Activated naive CD4-positive, alpha-beta T cell treated with anti-CD3 and anti-CD28 coated beads for 36 hours (primary cell): ENCODE measurements around the gene ABCA13. TPM values are rescaled to one million over a fixed set of nuclear protein-coding genes. Genes with fewer than 3 reads are reported as not detected.
"Not testable (repeated sequence)": the region's sequence is repeated elsewhere in the genome, so short reads cannot be mapped to it uniquely, and the experiment has no call there.

Experiments
- CTCF ChIA-PET: fragments of 350-600 bp; sonication (Branson Sonifier 250); formaldehyde crosslinking; loops from one replicate; lab custom pipeline; 2021; ENCODE audit warnings: antibody characterized with exemption; lab: Charles Lee
- DNase-seq: peaks from one replicate; pipeline ENCODE4 v3.0.0-alpha.2; 2020
- H3K27ac Mint-ChIP-seq: one replicate; pipeline ENCODE4 v1.8.0; 2021; ENCODE audit warnings: mild to moderate bottlenecking, mixed read lengths
- H3K27me3 Mint-ChIP-seq: one replicate; pipeline ENCODE4 v1.8.0; 2021; ENCODE audit warnings: low read depth, mixed read lengths
- H3K36me3 Mint-ChIP-seq: one replicate; pipeline ENCODE4 v1.8.0; 2021; ENCODE audit warnings: low read depth, mixed read lengths
- H3K4me1 Mint-ChIP-seq: one replicate; pipeline ENCODE4 v1.8.0; 2021; ENCODE audit warnings: low read depth, mixed read lengths
- H3K4me3 Mint-ChIP-seq: one replicate; pipeline ENCODE4 v1.8.0; 2021; ENCODE audit warnings: mild to moderate bottlenecking, moderate library complexity, mixed read lengths
- H3K9me3 Mint-ChIP-seq: one replicate; pipeline ENCODE4 v1.8.0; 2021; ENCODE audit warnings: mixed read lengths
- intact Hi-C: fragments of 100-400 bp; cut with micrococcal nuclease; formaldehyde crosslinking; loops from one replicate; pipeline ENCODE4 v1.15.1; 2023
- total RNA-seq, 2 experiments: library from RNA; stranded (reverse); gene quantifications; one replicate each; pipeline ENCODE4 v1.2.3, GENCODE V29; 2021

Gene ABCA13
- total RNA-seq, 2 experiments from 2014 or later: not detected

DNA sequence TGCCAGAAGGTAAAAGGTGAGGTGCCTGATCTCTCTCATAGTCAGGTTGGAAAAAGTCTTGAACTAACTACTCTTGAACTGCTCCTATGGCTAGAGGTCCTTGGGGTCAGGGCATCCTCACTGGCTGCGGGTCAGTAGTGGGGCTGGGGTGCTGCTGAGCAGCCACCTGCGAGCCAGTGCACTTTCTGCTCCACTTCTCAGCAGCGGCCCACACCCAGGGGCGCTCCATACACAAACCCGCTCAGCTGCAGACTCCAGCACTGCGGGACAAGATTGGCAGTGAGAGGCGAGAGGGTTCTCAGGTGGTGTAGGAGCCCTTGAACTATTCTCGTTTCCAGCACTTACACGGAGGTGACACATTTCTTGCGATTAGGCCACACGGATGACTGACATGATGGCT is 6.0 kb downstream of the ABCA13 start:
- H3K4me1 Mint-ChIP-seq: no peaks in the 10 kb centered on the region
- intact Hi-C loops: no loop called here
- CTCF ChIA-PET: interaction anchor here (1.3 kb wide), 1 partner anchor 22 kb away, joined by 3 read pairs; no protein-coding TSS in a partner anchor

DNA sequence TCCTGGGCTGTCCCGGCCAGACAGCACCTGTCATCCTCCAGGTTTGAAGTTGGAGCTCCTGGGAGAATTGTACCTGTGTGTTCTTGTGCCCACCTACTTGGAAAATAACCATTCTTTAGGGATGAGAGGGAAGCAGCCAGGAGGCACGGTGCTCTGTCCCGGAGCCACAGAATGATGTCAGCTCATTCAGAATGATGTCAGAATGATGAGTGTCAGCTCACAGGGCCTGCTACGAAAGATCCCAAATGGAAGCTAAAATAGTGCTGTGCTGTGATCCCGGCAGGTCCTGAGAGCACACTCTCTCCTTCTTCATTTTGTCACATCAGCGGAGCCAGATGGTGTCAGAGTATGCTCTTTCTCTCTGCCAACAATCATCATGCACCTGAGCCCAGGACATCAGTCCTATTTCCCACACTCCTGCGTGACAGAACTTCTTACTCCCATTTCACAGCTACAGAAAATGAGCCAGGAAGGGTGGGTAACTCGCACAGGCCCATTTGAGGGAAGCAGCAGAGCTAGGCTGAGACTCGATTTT is 8.3 kb downstream of the ABCA13 start:
- DNase-seq: no peak
- CTCF ChIA-PET: no interaction called here
- Mint-ChIP-seq H3K9me3 (no peaks in the 10 kb centered on the region), H3K27ac (no peak overlapping the region), H3K4me3 (no peak overlapping the region), H3K4me1 (peaks cover 4% of the 10 kb centered on the region), H3K36me3 (no peaks in the 10 kb centered on the region), H3K27me3 (peaks cover 2% of the 10 kb centered on the region)
- intact Hi-C loops: no loop called here

More for the DNA sequence above, 6.0 kb downstream of the ABCA13 start:
- DNase-seq: no peak
- H3K27me3 Mint-ChIP-seq: peaks cover 7% of the 10 kb centered on the region
- no peaks in the 10 kb centered on the region for H3K36me3 Mint-ChIP-seq
- no peak overlapping the region for H3K27ac Mint-ChIP-seq
- no peaks in the 10 kb centered on the region for H3K9me3 Mint-ChIP-seq
- no peak overlapping the region for H3K4me3 Mint-ChIP-seq

DNA sequence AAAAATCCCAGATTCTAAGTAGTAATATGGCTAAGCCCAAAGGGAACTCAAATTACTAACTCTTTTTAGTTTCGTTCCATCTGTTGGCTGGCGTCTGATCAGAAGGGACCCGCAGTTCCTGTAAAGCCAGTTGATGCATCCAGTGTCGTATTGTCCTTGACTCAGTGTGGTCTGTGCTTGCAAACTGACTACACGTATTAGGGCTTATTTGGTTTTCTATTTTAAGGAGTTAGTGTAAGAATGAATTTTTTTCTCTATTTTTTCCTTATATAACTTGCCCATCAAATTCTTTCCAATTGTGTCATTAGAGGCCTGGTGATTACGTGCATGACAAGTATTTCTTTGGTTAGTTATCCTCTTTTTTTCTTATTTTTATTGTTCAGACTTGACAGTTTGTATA is 9.7 kb downstream of the ABCA13 start:
- H3K27ac Mint-ChIP-seq: no peak overlapping the region
- peaks cover 2% of the 10 kb centered on the region for H3K27me3 Mint-ChIP-seq
- H3K9me3 Mint-ChIP-seq: no peaks in the 10 kb centered on the region
- CTCF ChIA-PET: no interaction called here
- no peak for DNase-seq
- no peak overlapping the region for H3K4me3 Mint-ChIP-seq
- H3K4me1 Mint-ChIP-seq: peaks cover 4% of the 10 kb centered on the region
- intact Hi-C loops: no loop called here
- H3K36me3 Mint-ChIP-seq: no peaks in the 10 kb centered on the region

DNA sequence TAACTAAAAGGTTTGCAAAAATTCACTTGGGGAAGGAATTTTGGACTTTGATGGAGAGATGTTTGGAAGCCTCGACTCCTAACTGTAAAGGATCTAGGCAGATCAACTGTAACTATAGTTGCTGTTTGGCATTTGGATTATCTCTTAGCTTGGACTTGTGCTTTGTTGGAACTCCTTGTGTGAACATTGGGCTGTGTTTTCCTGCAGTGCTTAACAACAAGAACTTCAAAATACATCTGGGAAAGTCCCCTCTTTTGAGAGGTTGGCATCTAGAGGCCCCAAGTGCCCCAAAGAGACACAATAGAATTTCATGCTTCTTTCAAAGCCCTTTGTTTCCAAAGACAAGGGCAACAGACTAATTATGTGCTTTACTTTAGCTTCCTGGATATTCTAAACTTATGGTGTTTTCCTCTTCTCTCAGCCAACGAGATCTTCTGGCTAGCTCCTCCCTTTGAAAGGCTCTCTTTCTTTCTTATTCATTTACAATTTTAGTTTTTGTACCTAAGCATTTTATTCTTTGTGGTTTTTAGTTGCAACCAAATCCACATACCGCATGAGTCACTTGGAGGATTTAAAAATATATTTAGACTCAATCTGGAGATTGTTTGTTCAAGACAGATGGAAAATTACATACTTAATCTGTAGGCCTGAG is 11.6 kb downstream of the ABCA13 start:
- DNase-seq: no peak
- Mint-ChIP-seq H3K4me3 (no peak overlapping the region), H3K36me3 (peaks cover 1% of the 10 kb centered on the region), H3K9me3 (peaks cover 3% of the 10 kb centered on the region), H3K27me3 (peaks cover 5% of the 10 kb centered on the region), H3K27ac (no peak overlapping the region), H3K4me1 (peaks cover 4% of the 10 kb centered on the region)
- CTCF ChIA-PET: no interaction called here
- intact Hi-C loops: no loop called here

DNA sequence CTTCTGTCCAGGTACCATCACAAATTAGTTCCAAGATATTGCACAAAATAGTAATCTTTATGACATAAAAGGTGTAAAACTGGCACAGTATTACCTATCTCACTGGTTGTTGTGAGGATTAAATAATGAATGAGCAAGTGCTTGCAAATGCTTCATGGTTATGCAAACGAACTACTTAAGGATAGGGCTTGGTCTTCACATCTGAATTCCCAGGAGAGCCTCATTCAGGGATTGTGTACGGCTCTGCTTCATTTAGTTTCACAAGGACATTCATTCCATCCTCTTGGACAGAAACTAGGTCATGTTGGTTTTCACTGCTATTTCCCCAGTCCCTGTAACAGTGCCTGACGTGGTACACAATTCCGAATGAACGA is 12.1 kb downstream of the ABCA13 start:
- intact Hi-C loops: no loop called here
- H3K9me3 Mint-ChIP-seq: peaks cover 7% of the 10 kb centered on the region
- peaks cover 4% of the 10 kb centered on the region for H3K4me1 Mint-ChIP-seq
- H3K27me3 Mint-ChIP-seq: peaks cover 8% of the 10 kb centered on the region
- peaks cover 2% of the 10 kb centered on the region for H3K36me3 Mint-ChIP-seq
- H3K4me3 Mint-ChIP-seq: no peak overlapping the region
- no peak overlapping the region for H3K27ac Mint-ChIP-seq
- CTCF ChIA-PET: no interaction called here
- DNase-seq: no peak

DNA sequence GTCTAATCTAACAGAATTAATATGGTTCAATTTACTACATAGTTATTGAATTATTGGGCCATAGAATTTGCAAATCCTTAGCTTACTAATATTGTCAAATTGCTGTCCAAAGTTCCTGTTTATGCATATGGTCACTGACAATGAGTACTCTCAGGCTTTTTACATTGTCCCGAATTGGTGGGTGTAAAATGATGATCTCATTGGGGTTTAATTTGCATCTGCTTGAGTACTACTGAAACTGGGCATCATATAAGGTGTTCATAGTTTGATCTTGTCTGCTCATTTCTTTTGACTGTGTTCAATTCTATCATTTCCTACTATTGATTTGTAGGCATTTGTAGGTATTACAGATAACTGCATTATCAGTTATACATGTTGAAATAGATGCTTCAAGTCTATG is 12.7 kb downstream of the ABCA13 start:
- Mint-ChIP-seq H3K27ac (no peak overlapping the region), H3K27me3 (peaks cover 8% of the 10 kb centered on the region)
- intact Hi-C loops: no loop called here

DNA sequence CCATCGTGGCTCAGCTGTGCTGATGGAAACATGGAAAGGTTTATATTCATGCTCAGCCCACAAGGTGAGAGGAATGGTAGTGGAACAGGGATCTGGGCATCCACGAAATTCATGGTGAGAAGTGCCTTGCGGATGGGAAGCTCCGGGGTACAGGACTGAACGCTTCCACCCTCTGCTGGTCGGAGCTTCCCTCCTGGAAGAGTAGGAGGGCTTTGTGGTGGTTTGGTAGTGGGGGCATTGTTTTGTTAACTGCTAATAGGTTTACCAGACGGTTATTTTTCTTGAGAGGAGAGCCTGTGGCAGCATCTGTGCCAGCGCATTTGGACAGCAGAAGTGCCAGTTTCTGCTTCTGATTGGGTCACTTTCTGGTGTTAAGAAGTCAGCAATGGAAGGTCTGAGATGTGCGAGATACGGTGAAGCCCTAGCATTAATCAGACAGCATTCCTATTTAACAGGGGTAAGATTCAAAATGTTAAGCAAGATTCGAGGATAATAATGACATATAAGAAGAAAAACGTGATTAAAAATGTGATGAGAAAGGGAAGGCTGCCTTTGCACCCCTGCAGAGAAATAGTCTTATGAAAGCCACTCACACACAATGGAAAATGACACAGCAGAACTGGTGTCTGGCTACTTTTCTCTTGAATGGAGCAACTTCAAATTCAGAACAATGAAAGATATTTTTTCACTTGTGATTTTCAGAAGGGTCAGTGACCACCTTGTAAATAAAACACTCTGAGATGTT is 17.7 kb downstream of the ABCA13 start:
- H3K27ac Mint-ChIP-seq: no peak overlapping the region
- H3K4me1 Mint-ChIP-seq: no peaks in the 10 kb centered on the region
- CTCF ChIA-PET: no interaction called here
- H3K36me3 Mint-ChIP-seq: peaks cover 2% of the 10 kb centered on the region
- DNase-seq: no peak
- H3K27me3 Mint-ChIP-seq: peaks cover 6% of the 10 kb centered on the region
- peaks cover 7% of the 10 kb centered on the region for H3K9me3 Mint-ChIP-seq
- no peak overlapping the region for H3K4me3 Mint-ChIP-seq
- intact Hi-C loops: no loop called here

More for the DNA sequence above, 12.7 kb downstream of the ABCA13 start:
- H3K4me3 Mint-ChIP-seq: no peak overlapping the region
- H3K36me3 Mint-ChIP-seq: peaks cover 2% of the 10 kb centered on the region
- peaks cover 4% of the 10 kb centered on the region for H3K4me1 Mint-ChIP-seq
- no peak for DNase-seq
- peaks cover 7% of the 10 kb centered on the region for H3K9me3 Mint-ChIP-seq
- CTCF ChIA-PET: no interaction called here

DNA sequence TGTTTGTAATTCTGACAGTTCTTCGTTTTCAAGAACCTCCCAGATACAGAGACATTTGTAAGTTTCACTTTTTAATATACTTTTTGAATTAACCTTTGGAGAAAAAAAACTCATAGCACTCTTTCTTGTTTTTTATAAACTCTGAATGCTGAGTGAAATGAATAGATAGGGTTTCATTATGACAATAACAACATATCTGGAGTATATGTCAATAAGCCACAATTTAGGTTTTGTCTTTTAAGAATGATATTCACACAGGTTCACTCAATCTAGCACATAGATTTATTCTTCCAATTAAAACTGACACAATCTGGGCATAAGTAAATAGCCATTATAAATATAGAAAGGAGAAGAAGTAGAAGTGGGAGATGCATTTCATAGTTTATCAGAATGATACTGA is 21.7 kb downstream of the ABCA13 start:
- H3K27me3 Mint-ChIP-seq: peaks cover 3% of the 10 kb centered on the region
- CTCF ChIA-PET: no interaction called here
- H3K4me3 Mint-ChIP-seq: no peak overlapping the region
- no peaks in the 10 kb centered on the region for H3K4me1 Mint-ChIP-seq
- no peaks in the 10 kb centered on the region for H3K36me3 Mint-ChIP-seq
- H3K9me3 Mint-ChIP-seq: peaks cover 3% of the 10 kb centered on the region
- intact Hi-C loops: no loop called here
- H3K27ac Mint-ChIP-seq: no peak overlapping the region
- DNase-seq: no peak

DNA sequence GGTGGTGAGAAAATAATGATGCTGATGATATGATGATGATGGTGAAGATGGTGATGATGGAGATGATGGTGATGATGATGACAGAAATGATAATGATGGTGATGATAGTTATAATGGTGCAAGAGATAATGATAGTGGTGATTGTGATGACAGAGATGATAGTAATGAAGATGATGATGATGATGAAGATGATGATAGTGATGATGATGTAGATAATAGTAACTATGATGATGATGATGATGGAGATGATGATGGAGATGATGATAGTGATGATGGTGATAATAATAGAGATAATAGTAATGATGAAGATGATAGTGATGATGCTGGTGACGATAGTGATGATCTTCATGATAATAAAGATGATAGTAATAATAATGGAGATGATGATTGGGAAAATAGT is 22.2 kb downstream of the ABCA13 start:
- CTCF ChIA-PET: no interaction called here
- H3K4me3 Mint-ChIP-seq: no peak overlapping the region
- intact Hi-C loops: no loop called here

DNA sequence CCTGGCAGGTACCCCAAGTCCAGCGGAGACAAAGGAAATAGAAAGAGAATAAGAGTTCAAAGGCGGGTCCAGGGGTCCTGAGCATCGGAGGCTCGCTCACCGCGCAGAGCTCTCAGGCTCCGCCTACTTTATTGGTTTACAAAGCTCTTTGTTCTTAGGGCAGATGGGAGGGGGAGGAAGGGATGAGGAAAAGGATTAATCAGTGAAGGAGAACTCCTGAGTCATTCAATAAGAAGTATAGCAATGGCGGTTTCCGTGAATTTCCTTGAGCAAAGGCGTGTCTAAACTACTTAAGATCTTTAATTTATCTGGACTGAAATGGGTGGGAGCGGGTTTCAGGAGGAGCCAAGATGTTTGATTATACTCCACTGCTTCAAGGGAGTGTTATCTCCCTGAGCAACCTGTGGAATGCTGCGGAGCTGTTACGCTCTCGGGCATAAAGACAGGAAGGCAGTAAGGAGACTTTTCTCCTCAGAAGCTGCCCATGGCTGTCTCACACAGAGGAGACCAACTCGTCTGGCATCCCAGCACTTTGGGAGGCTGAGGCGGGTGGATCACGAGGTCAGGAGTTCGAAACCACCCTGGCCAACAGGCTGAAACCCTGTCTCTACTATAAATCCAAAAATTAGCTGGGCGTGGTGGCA is 29.8 kb downstream of the ABCA13 start:
- H3K9me3 Mint-ChIP-seq, CTCF ChIA-PET, H3K4me1 Mint-ChIP-seq, DNase-seq, H3K27me3 Mint-ChIP-seq, H3K4me3 Mint-ChIP-seq, H3K36me3 Mint-ChIP-seq, intact Hi-C loops, H3K27ac Mint-ChIP-seq: not testable (repeated sequence)

More for the DNA sequence above, 22.2 kb downstream of the ABCA13 start:
- Mint-ChIP-seq H3K4me1 (no peaks in the 10 kb centered on the region), H3K27me3 (no peaks in the 10 kb centered on the region), H3K9me3 (no peaks in the 10 kb centered on the region), H3K36me3 (no peaks in the 10 kb centered on the region), H3K27ac (no peak overlapping the region)
- no peak for DNase-seq

DNA sequence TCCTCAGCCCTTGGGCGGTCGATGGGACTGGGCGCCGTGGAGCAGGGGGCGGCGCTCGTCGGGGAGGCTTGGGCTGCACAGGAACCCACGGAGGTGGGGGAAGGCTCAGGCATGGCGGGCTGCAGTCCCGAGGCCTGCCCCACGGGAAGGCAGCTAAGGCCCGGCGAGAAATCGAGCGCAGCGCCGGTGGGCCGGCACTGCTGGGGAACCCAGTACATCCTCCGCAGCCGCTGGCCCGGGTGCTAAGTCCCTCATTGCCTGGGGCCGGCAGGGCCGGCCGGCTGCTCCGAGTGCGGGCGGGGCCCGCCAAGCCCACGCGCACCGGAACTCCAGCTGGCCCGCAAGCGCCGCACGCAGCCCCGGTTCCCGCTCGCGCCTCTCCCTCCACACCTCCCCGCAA is 31.7 kb downstream of the ABCA13 start:
- DNase-seq, H3K4me1 Mint-ChIP-seq, intact Hi-C loops, CTCF ChIA-PET, H3K36me3 Mint-ChIP-seq, H3K9me3 Mint-ChIP-seq, H3K4me3 Mint-ChIP-seq, H3K27me3 Mint-ChIP-seq, H3K27ac Mint-ChIP-seq: not testable (repeated sequence)

DNA sequence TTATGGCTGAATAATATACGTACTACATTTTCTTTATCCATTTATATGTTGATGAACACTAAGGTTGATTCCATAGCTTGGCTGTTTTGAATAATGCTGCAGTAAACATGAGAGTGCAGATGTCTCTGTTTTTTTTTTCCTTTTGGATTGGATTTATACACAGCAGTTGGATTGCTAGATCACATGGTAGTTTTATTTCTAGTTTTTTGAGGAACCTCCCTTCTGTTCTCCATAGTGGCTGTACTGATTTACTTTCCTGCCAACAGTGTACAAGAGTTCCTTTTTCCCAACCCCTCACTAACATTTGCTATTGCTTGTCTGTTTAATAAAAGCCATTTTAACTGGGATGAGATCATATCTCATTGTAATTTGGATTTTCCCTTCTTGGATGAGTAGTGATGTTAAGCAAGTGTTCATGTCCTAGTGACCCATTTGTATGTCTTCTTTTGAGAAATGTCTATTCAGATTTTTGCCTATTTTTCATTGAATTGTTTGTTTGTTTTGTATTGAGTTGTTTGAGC is 36.0 kb downstream of the ABCA13 start:
- peaks cover 1% of the 10 kb centered on the region for H3K9me3 Mint-ChIP-seq
- no peak overlapping the region for H3K27ac Mint-ChIP-seq
- DNase-seq: no peak
- H3K36me3 Mint-ChIP-seq: no peaks in the 10 kb centered on the region
- H3K27me3 Mint-ChIP-seq: peaks cover 6% of the 10 kb centered on the region
- no peaks in the 10 kb centered on the region for H3K4me1 Mint-ChIP-seq
- intact Hi-C loops: no loop called here
- H3K4me3 Mint-ChIP-seq: no peak overlapping the region
- CTCF ChIA-PET: no interaction called here
